DMS79 (cell line): ENCODE data around the gene RNF215.

Experiments used
- DNase-seq: peaks from one replicate; lab custom pipeline; 2025; lab: John Stamatoyannopoulos, UW

RNF215 gene

GRCh38 chr22:30396871-30397655, 9.9 kb upstream of the RNF215 start, which contains the start of gene SEC14L2:
Gene SEC14L2 (plus strand): TSS chr22:30397018. CDS start chr22:30397117, 99 bp downstream.
- peak; percentile 5 for DNase-seq

- DNase-seq, result no peak
These were observed 6.7 kb upstream of the RNF215 start for GRCh38 chr22:30393885-30394284.

- DNase-seq, result no peak
These were observed 6.1 kb upstream of the RNF215 start for GRCh38 chr22:30393322-30393680.

- DNase-seq, result no peak
These were observed 5.6 kb upstream of the RNF215 start for GRCh38 chr22:30392661-30393321.

GRCh38 chr22:30390974-30391691, 3.9 kb upstream of the RNF215 start:
- DNase-seq, result no peak

GRCh38 chr22:30386608-30386959, 627 bp downstream of the RNF215 start:
- no peak for DNase-seq

GRCh38 chr22:30385942-30386341, 1.3 kb downstream of the RNF215 start:
- no peak for DNase-seq

- no peak for DNase-seq
These were observed 4.2 kb downstream of the RNF215 start for GRCh38 chr22:30383061-30383460.

- no peak for DNase-seq
These were observed 4.9 kb downstream of the RNF215 start for GRCh38 chr22:30382340-30382739.

- DNase-seq, result no peak
These were observed 5.9 kb downstream of the RNF215 start for GRCh38 chr22:30381264-30381663.

- DNase-seq, result no peak
These were observed 7.2 kb downstream of the RNF215 start for GRCh38 chr22:30380011-30380410.

GRCh38 chr22:30375312-30375849, 11.8 kb downstream of the RNF215 start:
- no peak for DNase-seq

- DNase-seq, result no peak
These were observed 13.6 kb downstream of the RNF215 start for GRCh38 chr22:30373331-30374325.

- DNase-seq, result no peak
These were observed 14.3 kb downstream of the RNF215 start for GRCh38 chr22:30372915-30373314.

- no peak for DNase-seq
These were observed 15.2 kb downstream of the RNF215 start for GRCh38 chr22:30371981-30372380.

GRCh38 chr22:30371321-30371720, 15.9 kb downstream of the RNF215 start:
- DNase-seq, result no peak

- DNase-seq, result no peak
These were observed 16.5 kb downstream of the RNF215 start for GRCh38 chr22:30370641-30371230.

- no peak for DNase-seq
These were observed 18.8 kb downstream of the RNF215 start for GRCh38 chr22:30368420-30368819.

- no peak for DNase-seq
These were observed 21.3 kb downstream of the RNF215 start for GRCh38 chr22:30365891-30366290.

- DNase-seq, result no peak
These were observed 24.4 kb downstream of the RNF215 start for GRCh38 chr22:30362651-30363281.
